Prostate gland (tissue), 2 donors: Measurements from ENCODE around the gene RBPJ. TPM values are rescaled to one million over a fixed set of nuclear protein-coding genes. Genes with fewer than 3 reads are reported as not detected.

Experiments
- DNase-seq: peaks from one replicate; pipeline ENCODE4 v3.0.0-alpha.2; 2019; ENCODE audit warnings: low spot score
- H3K27ac ChIP-seq, 2 donors: fragments of 200-600 bp; sonication (generic); 2 replicates each; pipeline ENCODE4 v1.5.1; 2017 to 2019
- H3K27me3 ChIP-seq: fragments of 200-600 bp; sonication (generic); replicated peaks from 2 replicates; pipeline ENCODE4 v1.5.1; 2019; ENCODE audit not compliant: insufficient read depth
- H3K36me3 ChIP-seq, 2 donors: fragments of 200-600 bp; sonication (generic); 1 replicate in 1 of 2; 2 replicates in 1 of 2; pipeline versions ENCODE4 v1.5.1 to v1.8.1; 2017 to 2019
- H3K4me1 ChIP-seq: fragments of 200-600 bp; sonication (generic); replicated peaks from 2 replicates; pipeline ENCODE4 v1.5.1; 2019
- H3K4me3 ChIP-seq, 2 donors: fragments of 200-600 bp; sonication (generic); 2 replicates each; pipeline ENCODE4 v1.5.1; 2017 to 2019
- H3K9me3 ChIP-seq: fragments of 200-600 bp; sonication (generic); 2 replicates; pipeline ENCODE4 v1.5.1; 2017
- POLR2A ChIP-seq: fragments of 450-650 bp; IDR thresholded peaks from one replicate; pipeline ENCODE4 v1.6.1; 2016; ENCODE audit warnings: antibody characterized with exemption, mild to moderate bottlenecking
- POLR2AphosphoS5 ChIP-seq: sonication (generic); formaldehyde crosslinking; IDR thresholded peaks from one replicate; pipeline ENCODE4 v1.6.1; 2017; ENCODE audit warnings: antibody characterized with exemption
- WGBS: methylation state at CpG from one replicate; pipeline ENCODE4 v1.1.5; 2018; 5-methylcytosine and 5-hydroxymethylcytosine counted together
- intact Hi-C: fragments of 100-400 bp; cut with DNase I; formaldehyde crosslinking; loops from one replicate; pipeline ENCODE4 v1.14.2; 2022
- total RNA-seq, 2 donors: library from RNA; depleted of rRNA; stranded (reverse); fragments of >200 nt; gene quantifications; one replicate each; pipeline ENCODE4 v1.1.0, GENCODE V29; 2016
- TF ChIP-seq, protein P1 (sequence below), 4 experiments: fragments of 200-600 bp in 2 of 4; fragments of 450-650 bp in 2 of 4; sonication (generic) in 2 of 4; IDR thresholded peaks; 1 replicate in 3 of 4; 2 replicates in 1 of 4; pipeline ENCODE4 v1.5.1; 2016 to 2019; ENCODE audit warnings: antibody characterized with exemption in 4 of 4, mild to moderate bottlenecking in 2 of 4, moderate library complexity in 2 of 4

RBPJ gene
- total RNA-seq, 2 donors from 2014 or later = 36.0 to 130 TPM

DNA sequence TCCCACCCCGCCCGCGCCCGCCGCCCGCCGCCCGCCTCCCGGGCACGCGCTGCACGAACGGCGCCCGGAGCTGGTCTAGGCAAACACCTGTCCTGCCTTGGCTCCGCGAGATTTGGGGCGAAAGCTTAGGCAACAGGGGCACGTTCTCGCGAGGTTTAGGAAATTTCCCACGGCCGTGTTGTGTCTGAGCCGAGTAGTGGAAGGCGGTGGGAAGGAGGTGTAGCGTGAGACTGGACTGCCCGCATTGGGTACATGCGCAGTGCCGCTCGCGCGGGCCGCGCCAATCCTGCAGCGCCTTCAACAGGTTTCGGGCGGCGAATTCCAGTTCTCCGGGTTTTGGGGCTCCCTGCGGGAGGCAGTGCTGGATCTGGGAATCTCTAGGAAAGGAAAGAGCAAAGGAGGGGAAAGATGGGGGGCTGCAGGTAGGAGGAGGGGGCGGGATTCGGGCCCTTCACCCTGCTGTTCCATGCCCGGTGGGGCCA lies 1.3 kb upstream of the RBPJ start:
- H3K4me1 ChIP-seq = no peaks in the 10 kb centered on the region
- TF ChIP-seq, protein P1, sequence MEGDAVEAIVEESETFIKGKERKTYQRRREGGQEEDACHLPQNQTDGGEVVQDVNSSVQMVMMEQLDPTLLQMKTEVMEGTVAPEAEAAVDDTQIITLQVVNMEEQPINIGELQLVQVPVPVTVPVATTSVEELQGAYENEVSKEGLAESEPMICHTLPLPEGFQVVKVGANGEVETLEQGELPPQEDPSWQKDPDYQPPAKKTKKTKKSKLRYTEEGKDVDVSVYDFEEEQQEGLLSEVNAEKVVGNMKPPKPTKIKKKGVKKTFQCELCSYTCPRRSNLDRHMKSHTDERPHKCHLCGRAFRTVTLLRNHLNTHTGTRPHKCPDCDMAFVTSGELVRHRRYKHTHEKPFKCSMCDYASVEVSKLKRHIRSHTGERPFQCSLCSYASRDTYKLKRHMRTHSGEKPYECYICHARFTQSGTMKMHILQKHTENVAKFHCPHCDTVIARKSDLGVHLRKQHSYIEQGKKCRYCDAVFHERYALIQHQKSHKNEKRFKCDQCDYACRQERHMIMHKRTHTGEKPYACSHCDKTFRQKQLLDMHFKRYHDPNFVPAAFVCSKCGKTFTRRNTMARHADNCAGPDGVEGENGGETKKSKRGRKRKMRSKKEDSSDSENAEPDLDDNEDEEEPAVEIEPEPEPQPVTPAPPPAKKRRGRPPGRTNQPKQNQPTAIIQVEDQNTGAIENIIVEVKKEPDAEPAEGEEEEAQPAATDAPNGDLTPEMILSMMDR (IDR thresholded peaks at IDR 0.05) = peak in 2 of 4 experiments; percentile 25 to 37
- TF ChIP-seq POLR2A (peak; percentile 53), POLR2AphosphoS5 (peak; percentile 88)
- intact Hi-C loops = loop anchor here (10.0 kb wide), 2 partner anchors 55 to 405 kb away; partner anchors contain the start of gene SMIM20
- no peaks in the 10 kb centered on the region for H3K36me3 ChIP-seq
- no peaks in the 10 kb centered on the region for H3K9me3 ChIP-seq
- H3K27me3 ChIP-seq = no peaks in the 10 kb centered on the region
- DNase-seq = peak; percentile 99
- WGBS = under 1% methylated on average over 43 of the region's 43 CpGs
- peak overlapping the region; percentile 67 to 80 for H3K4me3 ChIP-seq
- peak overlapping the region; percentile 95 to 96 for H3K27ac ChIP-seq

DNA sequence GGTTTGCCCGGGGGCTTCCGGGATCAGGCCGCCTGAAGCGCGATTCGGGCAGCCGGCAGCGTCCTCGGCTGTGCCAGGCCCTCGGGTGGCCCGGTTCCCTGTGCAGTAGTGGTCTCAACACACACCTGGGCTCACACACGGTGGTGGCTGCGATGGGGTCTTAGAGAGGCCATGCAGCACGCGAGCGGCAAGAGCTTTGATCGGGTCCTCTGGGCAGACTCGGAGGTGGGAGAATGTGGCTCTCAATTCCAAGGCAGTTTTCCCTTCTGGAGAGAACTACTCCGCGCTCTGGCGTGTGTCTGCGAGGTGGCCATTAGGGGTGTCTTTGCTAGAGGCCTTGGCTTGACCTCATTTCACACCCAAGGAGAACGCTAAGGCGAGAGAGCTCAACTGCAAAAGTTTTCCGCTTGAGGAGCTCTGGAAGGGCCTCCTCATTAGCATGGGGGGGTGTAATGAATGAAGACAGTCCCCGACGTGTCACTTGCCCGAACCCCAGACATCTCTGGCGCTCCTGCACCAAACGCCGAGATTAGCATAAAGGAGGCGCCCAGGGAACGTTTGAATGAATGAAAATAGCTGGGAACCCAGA lies 771 bp upstream of the RBPJ start:
- no peaks in the 10 kb centered on the region for H3K4me1 ChIP-seq
- H3K36me3 ChIP-seq = no peaks in the 10 kb centered on the region
- intact Hi-C loops = loop anchor here (2.0 to 10.0 kb wide), 5 partner anchors 55 to 405 kb away; partner anchors contain the start of gene SMIM20
- under 1% methylated on average over 33 of the region's 33 CpGs for WGBS
- no peaks in the 10 kb centered on the region for H3K9me3 ChIP-seq
- H3K27ac ChIP-seq = peak overlapping the region; percentile 95 to 96
- TF ChIP-seq, protein P1 (IDR thresholded peaks at IDR 0.05) = no peak
- TF ChIP-seq POLR2A = no peak
- TF ChIP-seq POLR2AphosphoS5 = no peak
- no peak for DNase-seq
- H3K4me3 ChIP-seq = peak overlapping the region; percentile 67 to 80
- H3K27me3 ChIP-seq = no peaks in the 10 kb centered on the region

DNA sequence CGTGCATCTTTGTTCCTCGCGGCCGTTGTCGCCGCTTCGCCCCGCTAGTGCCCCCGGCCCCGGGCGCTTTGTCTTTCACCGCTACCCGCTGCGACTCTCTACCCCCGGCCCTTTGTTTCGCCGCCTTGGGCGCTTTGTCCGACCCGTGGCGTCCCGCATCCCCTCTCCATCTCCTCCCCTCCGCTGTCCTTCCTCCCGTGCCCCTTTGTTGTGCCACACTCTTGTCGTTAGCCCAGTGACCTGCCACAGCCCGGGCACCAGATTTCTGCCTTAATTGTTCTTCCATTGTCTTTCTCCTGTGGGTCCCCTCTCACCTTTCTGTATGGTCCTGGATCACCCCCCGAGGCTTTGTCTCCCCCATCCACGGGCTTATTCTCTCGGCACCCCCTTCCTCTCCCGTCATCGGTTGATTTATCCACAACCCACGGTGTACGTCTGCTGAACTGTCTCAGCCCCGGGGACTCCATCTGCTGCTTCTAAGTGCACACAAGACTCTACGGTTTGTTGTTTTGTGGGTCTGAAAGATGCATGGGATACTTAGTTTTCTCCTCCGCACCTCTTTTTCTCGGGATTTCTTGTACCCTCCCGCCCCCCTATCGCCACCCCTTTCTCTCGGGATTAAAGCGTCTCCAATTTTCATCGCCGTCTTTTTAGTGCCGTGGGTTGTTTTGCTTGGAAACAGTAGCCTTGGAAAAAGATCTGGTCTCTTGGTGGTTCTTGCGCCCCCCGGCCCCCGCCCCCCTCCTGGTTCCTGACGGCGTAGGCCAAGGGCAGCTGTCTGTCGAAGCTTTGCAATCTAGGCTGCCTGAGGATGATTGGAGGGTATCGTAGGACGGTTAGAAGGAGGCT lies 783 bp downstream of the RBPJ start:
- Histone ChIP-seq H3K27ac (peak overlapping the region; percentile 95 to 96), H3K27me3 (no peaks in the 10 kb centered on the region), H3K4me3 (peak overlapping the region; percentile 67 to 80), H3K36me3 (no peaks in the 10 kb centered on the region), H3K4me1 (no peaks in the 10 kb centered on the region), H3K9me3 (no peaks in the 10 kb centered on the region)
- 2% methylated on average over 51 of the region's 52 CpGs for WGBS
- TF ChIP-seq POLR2A = no peak
- TF ChIP-seq, protein P1 (IDR thresholded peaks at IDR 0.05) = no peak
- no peak for TF ChIP-seq POLR2AphosphoS5
- peak; percentile 10 for DNase-seq
- intact Hi-C loops = loop anchor here (2.0 to 5.0 kb wide), 3 partner anchors 115 to 294 kb away; no protein-coding TSS in a partner anchor

DNA sequence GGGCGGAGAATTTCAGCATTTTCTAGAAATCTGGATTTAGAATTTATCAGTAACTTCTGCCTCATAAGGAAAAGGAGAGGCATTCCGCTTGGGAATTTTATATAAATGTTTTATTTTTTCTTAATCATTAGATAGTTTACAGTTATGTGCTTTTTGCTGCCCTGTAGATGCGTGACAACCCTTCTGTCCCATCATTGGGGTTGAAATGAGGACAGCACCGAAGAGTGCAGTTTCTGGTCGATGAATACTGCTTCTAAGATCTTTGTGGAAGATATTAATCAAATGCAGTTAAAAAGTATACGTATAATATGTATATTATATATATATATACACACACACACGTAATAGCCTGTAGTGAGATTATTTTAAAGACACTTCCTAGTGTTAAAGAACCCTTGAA lies 1.5 kb downstream of the RBPJ start:
- H3K27me3 ChIP-seq = no peaks in the 10 kb centered on the region
- H3K27ac ChIP-seq = peak overlapping the region in 1 of 2 donors; percentile 95
- TF ChIP-seq, protein P1 (IDR thresholded peaks at IDR 0.05) = no peak
- TF ChIP-seq POLR2AphosphoS5 (no peak), POLR2A (no peak)
- no peak for DNase-seq
- no peaks in the 10 kb centered on the region for H3K36me3 ChIP-seq
- no peaks in the 10 kb centered on the region for H3K9me3 ChIP-seq
- 40% methylated on average over 7 of the region's 7 CpGs for WGBS
- intact Hi-C loops = loop anchor here (5.0 kb wide), 2 partner anchors 240 to 295 kb away; no protein-coding TSS in a partner anchor
- no peaks in the 10 kb centered on the region for H3K4me1 ChIP-seq
- H3K4me3 ChIP-seq = peak overlapping the region; percentile 67 to 80
